IMR-90 (cell line): ENCODE measurements around the gene BSND. TPM values are rescaled to one million over a fixed set of nuclear protein-coding genes. Genes with fewer than 3 reads are reported as not detected.
"Not testable (repeated sequence)": the region's sequence is repeated elsewhere in the genome, so short reads cannot be mapped to it uniquely, and the experiment has no call there.

ENCODE experiments used
- ATAC-seq: fragments of 200-7000 bp; cut with Tn5 transposase; 2 replicates; pipeline ENCODE4 v1.9.1; 2020; ENCODE audit warnings: low read depth, mild to moderate bottlenecking, moderate library complexity
- BruUV-seq: library from RNA; stranded (reverse); fragments of 400-500 nt; replicated peaks from 2 replicates; lab custom pipeline; 2021; lab: Mats Ljungman, UMichigan
- CTCF ChIA-PET: fragments of 300-600 bp; formaldehyde crosslinking; extraction: SDS; loops from one replicate; lab custom pipeline; 2021; ENCODE audit warnings: antibody characterized with exemption; lab: Yijun Ruan, JAX
- POLR2A ChIA-PET: fragments of 300-600 bp; sonication (Branson Sonifier 250); formaldehyde crosslinking; loops from one replicate; lab custom pipeline; 2022; ENCODE audit warnings: antibody characterized with exemption; ENCODE audit not compliant: unreplicated experiment; lab: Charles Lee
- DNase-seq: peaks from one replicate; pipeline ENCODE4 v3.0.0; 2013
- H2AFZ ChIP-seq: replicated peaks from 2 replicates; pipeline ENCODE3; 2013; ENCODE audit warnings: low read length, mild to moderate bottlenecking; ENCODE audit not compliant: poor library complexity
- H2AK5ac ChIP-seq: 2 replicates; pipeline ENCODE4 v1.6.1; 2013; ENCODE audit warnings: low read depth, low read length, inconsistent platforms
- H2AK9ac ChIP-seq: replicated peaks from 2 replicates; pipeline ENCODE3; 2013; ENCODE audit warnings: mild to moderate bottlenecking, low read depth, low read length, moderate library complexity; ENCODE audit not compliant: poor library complexity
- H2BK120ac ChIP-seq: 2 replicates; pipeline ENCODE4 v1.6.1; 2013; ENCODE audit warnings: low read depth, low read length, inconsistent platforms
- H2BK15ac ChIP-seq: 3 replicates; pipeline ENCODE4 v1.6.1; 2013; ENCODE audit warnings: low read depth, low read length, inconsistent platforms
- H2BK20ac ChIP-seq: 2 replicates; pipeline ENCODE4 v1.6.1; 2013; ENCODE audit warnings: low read depth, mild to moderate bottlenecking, inconsistent platforms, low read length, moderate library complexity
- H2BK5ac ChIP-seq: 2 replicates; pipeline ENCODE4 v1.6.1; 2013; ENCODE audit warnings: mild to moderate bottlenecking, low read depth, low read length, inconsistent platforms; ENCODE audit not compliant: poor library complexity, severe bottlenecking
- H3K14ac ChIP-seq: replicated peaks from 2 replicates; pipeline ENCODE4 v1.6.1; 2013; ENCODE audit warnings: low read depth, low read length, inconsistent platforms
- H3K18ac ChIP-seq: 2 replicates; pipeline ENCODE4 v1.6.1; 2013; ENCODE audit warnings: low read depth, low read length, control low read depth
- H3K23ac ChIP-seq: 2 replicates; pipeline ENCODE4 v1.6.1; 2013; ENCODE audit warnings: low read depth, low read length, inconsistent platforms
- H3K27ac ChIP-seq: 2 replicates; pipeline ENCODE4 v1.5.1; 2013; ENCODE audit warnings: mild to moderate bottlenecking, control low read depth, low read length; ENCODE audit not compliant: insufficient read depth
- H3K27me3 ChIP-seq: 2 replicates; pipeline ENCODE4 v1.6.1; 2013; ENCODE audit warnings: low read length; ENCODE audit not compliant: control insufficient read depth, insufficient read depth
- H3K36me3 ChIP-seq: 2 replicates; pipeline ENCODE4 v1.6.1; 2013; ENCODE audit warnings: low read length, mixed read lengths; ENCODE audit not compliant: control insufficient read depth, insufficient read depth
- H3K4ac ChIP-seq: 2 replicates; pipeline ENCODE4 v1.6.1; 2013; ENCODE audit warnings: low read depth, low read length, inconsistent platforms
- H3K4me1 ChIP-seq: 2 replicates; pipeline ENCODE4 v1.6.1; 2013; ENCODE audit warnings: low read length, mixed read lengths; ENCODE audit not compliant: control insufficient read depth, insufficient read depth
- H3K4me2 ChIP-seq: 2 replicates; pipeline ENCODE4 v1.6.1; 2013; ENCODE audit warnings: low read depth, mild to moderate bottlenecking, control low read depth, low read length, moderate library complexity
- H3K4me3 ChIP-seq: 2 replicates; pipeline ENCODE4 v1.5.1; 2013; ENCODE audit warnings: low read depth, mild to moderate bottlenecking, control low read depth, low read length, moderate library complexity; ENCODE audit not compliant: insufficient read depth
- H3K56ac ChIP-seq: 2 replicates; pipeline ENCODE4 v1.6.1; 2013; ENCODE audit warnings: low read length, inconsistent platforms; ENCODE audit not compliant: insufficient read depth; ENCODE audit errors: extremely low read depth
- H3K79me1 ChIP-seq, 2 experiments: 2 replicates each; pipeline ENCODE4 v1.6.1; 2013; ENCODE audit warnings: low read length in 2 of 2, inconsistent platforms in 1 of 2, low read depth in 1 of 2
- H3K9ac ChIP-seq: 2 replicates; pipeline ENCODE4 v1.6.1; 2013; ENCODE audit warnings: low read depth, low read length, control low read depth
- H3K9me1 ChIP-seq: 2 replicates; pipeline ENCODE4 v1.6.1; 2013; ENCODE audit warnings: low read length, inconsistent platforms; ENCODE audit not compliant: insufficient read depth
- H3K9me3 ChIP-seq: 2 replicates; pipeline ENCODE4 v1.6.1; 2013; ENCODE audit warnings: low read length; ENCODE audit not compliant: control insufficient read depth, insufficient read depth
- H4K20me1 ChIP-seq: 2 replicates; pipeline ENCODE4 v1.6.1; 2013; ENCODE audit warnings: low read length, inconsistent platforms; ENCODE audit not compliant: insufficient read depth
- H4K5ac ChIP-seq: 2 replicates; pipeline ENCODE4 v1.6.1; 2013; ENCODE audit warnings: mild to moderate bottlenecking, low read depth, low read length, control low read depth
- H4K8ac ChIP-seq, 2 experiments: 2 replicates each; pipeline ENCODE4 v1.6.1; 2013; ENCODE audit warnings: low read depth in 2 of 2, low read length in 2 of 2, control low read depth in 1 of 2, inconsistent platforms in 1 of 2
- H4K91ac ChIP-seq: 2 replicates; pipeline ENCODE4 v1.6.1; 2013; ENCODE audit warnings: low read depth, low read length, inconsistent platforms; ENCODE audit not compliant: insufficient read depth
- WGBS, 2 experiments: methylation state at CpG; one replicate each; pipeline versions ENCODE4 v1.1.5 to v1.1.7; 2013; ENCODE audit warnings: missing lambda C conversion rate in 2 of 2; ENCODE audit not compliant: insufficient read length in 1 of 2; ENCODE audit errors: extremely low coverage in 2 of 2; 5-methylcytosine and 5-hydroxymethylcytosine counted together
- dilution Hi-C: fragments of 300-500 bp; cut with HindIII; formaldehyde crosslinking; loops from one replicate; pipeline ENCODE4 v1.14.3; 2018; ENCODE audit warnings: low sequenced_read_pairs; ENCODE audit not compliant: unreplicated experiment
- in situ Hi-C: fragments of 300-500 bp; cut with MboI; formaldehyde crosslinking; loops from 3 replicates; pipeline ENCODE4 v1.14.3; 2019; ENCODE audit warnings: low sequenced_read_pairs, inconsistent platforms, mixed read lengths
- intact Hi-C: fragments of 100-400 bp; cut with micrococcal nuclease; formaldehyde crosslinking; loops from 2 replicates; pipeline ENCODE4 v1.10.0; 2022
- polyA plus RNA-seq, 3 experiments: library from polyadenylated mRNA; depleted of rRNA; stranded (reverse); fragments of >200 nt; gene quantifications; 2 replicates each; pipeline ENCODE4 v1.2.3, GENCODE V29; 2012; ENCODE audit warnings: low replicate concordance in 1 of 3
- total RNA-seq: library from RNA; depleted of rRNA; stranded (reverse); fragments of >200 nt; gene quantifications from 2 replicates; pipeline ENCODE4 v1.2.3, GENCODE V29; 2012

The BSND gene
- total and polyA plus RNA-seq, 2 of the 4 experiments (the other 2 are of a cell fraction), result not detected

- H2BK20ac ChIP-seq, H3K14ac ChIP-seq, H4K20me1 ChIP-seq, H3K27ac ChIP-seq, CTCF ChIA-PET, H3K4me3 ChIP-seq, dilution Hi-C loops, H3K9me3 ChIP-seq, H4K5ac ChIP-seq, H3K36me3 ChIP-seq, H3K4ac ChIP-seq, H2BK15ac ChIP-seq, DNase-seq, ATAC-seq, H3K23ac ChIP-seq, H2BK5ac ChIP-seq, POLR2A ChIA-PET, H3K18ac ChIP-seq, H3K4me2 ChIP-seq, intact Hi-C loops, H2AK5ac ChIP-seq, H3K79me1 ChIP-seq, H3K4me1 ChIP-seq, H3K9ac ChIP-seq, H4K91ac ChIP-seq, H4K8ac ChIP-seq, H3K56ac ChIP-seq, BruUV-seq, H2BK120ac ChIP-seq, H2AK9ac ChIP-seq, H3K9me1 ChIP-seq, H2AFZ ChIP-seq, in situ Hi-C loops: not testable (repeated sequence)
- peaks cover 47% of the 10 kb centered on the region for H3K27me3 ChIP-seq
- no CpG with 5 or more reads among the region's 5 CpGs for WGBS, 2 experiments
These were observed 32.4 kb downstream of the BSND start for GRCh38 chr1:55031098-55031497.
